ENCODE results near the gene PCYT2.

PCYT2 gene

DNA sequence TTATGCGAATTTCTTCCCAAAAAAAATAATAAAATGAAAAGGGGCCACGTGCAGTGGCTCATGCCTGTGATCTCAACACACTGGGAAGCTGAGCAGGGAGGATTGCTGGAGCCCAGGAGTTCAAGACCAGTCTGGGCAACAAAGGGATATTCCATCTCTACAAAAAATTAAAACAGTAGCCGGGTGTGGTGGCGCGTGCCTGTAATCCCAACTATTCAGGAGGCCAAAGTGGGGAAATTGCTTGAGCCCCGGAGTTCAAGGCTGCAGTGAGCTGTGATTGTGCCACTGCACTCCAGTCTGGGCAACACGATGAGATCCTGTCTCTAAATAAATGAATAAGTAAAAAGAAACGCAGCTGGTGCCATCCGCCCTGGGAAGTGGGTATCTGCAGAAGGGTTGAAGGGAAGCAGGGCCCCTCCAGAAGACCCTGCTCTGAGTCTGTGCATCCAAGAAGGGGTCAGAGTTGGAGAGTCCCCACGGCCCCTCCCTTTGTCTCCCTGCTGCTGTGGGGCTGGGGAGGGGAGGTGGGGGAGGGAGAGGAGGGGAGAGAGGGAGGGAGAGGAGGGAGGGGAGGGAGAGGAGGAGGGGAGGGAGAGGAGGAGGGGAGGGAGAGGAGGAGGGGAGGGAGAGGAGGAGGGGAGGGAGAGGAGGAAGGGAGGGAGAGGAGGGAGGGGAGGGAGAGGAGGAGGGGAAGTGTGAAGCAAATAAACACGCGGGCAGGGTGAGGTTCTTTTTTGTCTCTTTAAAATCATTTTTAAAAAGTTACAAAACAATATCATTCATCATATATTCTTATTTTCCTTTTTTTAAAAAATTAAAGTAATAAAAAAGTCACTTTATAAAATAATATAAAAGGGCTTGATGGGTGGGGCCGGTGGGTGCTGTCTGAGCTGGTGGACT lies 40.8 kb upstream of the PCYT2 start:
- DNase-seq (ENCODE audit: low read depth): no peak
- TF ChIP-seq, protein P1, sequence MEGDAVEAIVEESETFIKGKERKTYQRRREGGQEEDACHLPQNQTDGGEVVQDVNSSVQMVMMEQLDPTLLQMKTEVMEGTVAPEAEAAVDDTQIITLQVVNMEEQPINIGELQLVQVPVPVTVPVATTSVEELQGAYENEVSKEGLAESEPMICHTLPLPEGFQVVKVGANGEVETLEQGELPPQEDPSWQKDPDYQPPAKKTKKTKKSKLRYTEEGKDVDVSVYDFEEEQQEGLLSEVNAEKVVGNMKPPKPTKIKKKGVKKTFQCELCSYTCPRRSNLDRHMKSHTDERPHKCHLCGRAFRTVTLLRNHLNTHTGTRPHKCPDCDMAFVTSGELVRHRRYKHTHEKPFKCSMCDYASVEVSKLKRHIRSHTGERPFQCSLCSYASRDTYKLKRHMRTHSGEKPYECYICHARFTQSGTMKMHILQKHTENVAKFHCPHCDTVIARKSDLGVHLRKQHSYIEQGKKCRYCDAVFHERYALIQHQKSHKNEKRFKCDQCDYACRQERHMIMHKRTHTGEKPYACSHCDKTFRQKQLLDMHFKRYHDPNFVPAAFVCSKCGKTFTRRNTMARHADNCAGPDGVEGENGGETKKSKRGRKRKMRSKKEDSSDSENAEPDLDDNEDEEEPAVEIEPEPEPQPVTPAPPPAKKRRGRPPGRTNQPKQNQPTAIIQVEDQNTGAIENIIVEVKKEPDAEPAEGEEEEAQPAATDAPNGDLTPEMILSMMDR (IDR thresholded peaks at IDR 0.05; ENCODE audit: insufficient read depth, low read depth, low read length, missing control alignments): no peak
- no peak overlapping the region for H3K4me3 ChIP-seq (ENCODE audit: low read length)

- DNase-seq (ENCODE audit: low read depth): no peak
- TF ChIP-seq, protein P1 (IDR thresholded peaks at IDR 0.05; ENCODE audit: insufficient read depth, low read depth, low read length, missing control alignments): no peak
- no peak overlapping the region for H3K4me3 ChIP-seq (ENCODE audit: low read length)
Observed at GRCh38 chr17:81950501-81950900, 39.3 kb upstream of the PCYT2 start.

GRCh38 chr17:81948635-81949378 lies 37.6 kb upstream of the PCYT2 start:
- no peak for DNase-seq (ENCODE audit: low read depth)
- H3K4me3 ChIP-seq (ENCODE audit: low read length): no peak overlapping the region
- TF ChIP-seq, protein P1 (IDR thresholded peaks at IDR 0.05; ENCODE audit: insufficient read depth, low read depth, low read length, missing control alignments): no peak

- DNase-seq (ENCODE audit: low read depth): no peak
- H3K4me3 ChIP-seq (ENCODE audit: low read length): no peak within 1 kb of the TSS
- TF ChIP-seq, protein P1 (IDR thresholded peaks at IDR 0.05; ENCODE audit: insufficient read depth, low read depth, low read length, missing control alignments): no peak
Observed at GRCh38 chr17:81947189-81947588, 36.0 kb upstream of the PCYT2 start, which contains the start of gene MYADML2. Gene MYADML2 (minus strand): TSS chr17:81947233. CDS start chr17:81941741, 5,492 bp downstream.

DNA sequence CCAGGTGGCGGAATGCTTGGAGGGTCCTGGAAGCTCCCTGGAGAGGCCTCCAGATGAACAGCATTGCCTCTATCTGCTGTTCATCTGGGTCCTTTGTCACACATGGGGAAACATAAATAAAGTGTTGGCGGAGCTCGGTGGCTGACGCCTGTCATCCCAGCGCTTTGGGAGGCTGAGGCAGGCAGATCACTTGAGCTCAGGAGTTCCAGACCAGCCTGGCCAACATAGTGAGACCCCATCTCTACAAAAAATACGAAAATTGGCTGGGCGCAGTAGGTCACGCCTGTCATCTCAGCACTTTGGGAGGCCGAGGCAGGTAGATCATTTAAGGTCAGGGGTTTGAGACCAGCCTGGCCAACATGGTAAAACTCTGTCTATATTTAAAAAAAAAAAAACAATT lies 33.7 kb upstream of the PCYT2 start:
- DNase-seq (ENCODE audit: low read depth): no peak
- no peak overlapping the region for H3K4me3 ChIP-seq (ENCODE audit: low read length)
- TF ChIP-seq, protein P1 (IDR thresholded peaks at IDR 0.05; ENCODE audit: insufficient read depth, low read depth, low read length, missing control alignments): no peak

DNA sequence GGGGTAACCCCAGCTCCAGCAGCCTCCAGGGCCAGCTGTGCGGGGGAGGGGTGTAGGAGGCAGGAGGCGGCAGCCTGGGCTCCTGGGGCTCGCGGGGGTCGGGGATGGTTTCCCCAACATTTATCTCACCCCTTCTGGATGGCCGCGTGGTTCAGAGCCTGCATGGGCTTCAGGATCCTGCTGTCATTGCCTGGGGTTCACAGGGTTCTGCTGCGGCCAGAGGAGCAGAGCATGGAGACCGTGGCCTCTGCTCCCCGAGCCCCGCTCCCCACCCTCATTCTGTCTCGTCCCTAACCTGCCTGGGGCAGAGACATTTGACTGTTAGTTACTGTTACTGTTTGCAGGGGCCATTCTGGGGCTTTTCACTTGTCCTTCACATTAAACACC lies 31.0 kb upstream of the PCYT2 start:
- DNase-seq (ENCODE audit: low read depth): no peak
- TF ChIP-seq, protein P1 (IDR thresholded peaks at IDR 0.05; ENCODE audit: insufficient read depth, low read depth, low read length, missing control alignments): no peak
- no peak overlapping the region for H3K4me3 ChIP-seq (ENCODE audit: low read length)
